SK-N-SH treated with all-trans-retinoic acid at 6 μM for 48 hours (cell line): ENCODE measurements around the gene MARS1.

ENCODE experiments used
- ARNTL ChIP-seq: fragments of 450-650 bp; formaldehyde crosslinking; IDR thresholded peaks from 2 replicates; pipeline ENCODE4 v1.5.0; 2020; ENCODE audit warnings: low read depth, mild to moderate bottlenecking, moderate library complexity, borderline replicate concordance
- CSDC2 ChIP-seq: fragments of 250-450 bp; sonication (Bioruptor Pico); IDR thresholded peaks from 2 replicates; pipeline ENCODE4 v1.5.0; 2020; ENCODE audit warnings: mild to moderate bottlenecking, moderate library complexity
- ISL1 ChIP-seq: fragments of 250-450 bp; sonication (Bioruptor Pico); IDR thresholded peaks from 2 replicates; pipeline ENCODE4 v2.1.2; 2022; ENCODE audit warnings: mild to moderate bottlenecking, moderate library complexity
- PPARA ChIP-seq: fragments of 250-450 bp; sonication (Bioruptor Pico); IDR thresholded peaks from 2 replicates; pipeline ENCODE4 v1.5.0; 2020; ENCODE audit warnings: mild to moderate bottlenecking, borderline replicate concordance
- ZFP3 ChIP-seq: fragments of 250-450 bp; sonication (Bioruptor Pico); IDR thresholded peaks from 2 replicates; pipeline ENCODE4 v1.5.0; 2020; ENCODE audit warnings: mild to moderate bottlenecking, moderate library complexity
- ZFP30 ChIP-seq: fragments of 450-650 bp; formaldehyde crosslinking; IDR thresholded peaks from 2 replicates; pipeline ENCODE4 v1.5.0; 2022; ENCODE audit warnings: mild to moderate bottlenecking, moderate library complexity

- TF ChIP-seq ZFP3 (no peak), ISL1 (CRISPR knock-in tag) (no peak), ARNTL (no peak), ZFP30 (no peak), CSDC2 (CRISPR knock-in tag) (no peak), PPARA (CRISPR knock-in tag) (no peak)
Measured at GRCh38 chr12:57459055-57459749, 28.7 kb upstream of the MARS1 start.
